Activated CD4-positive, alpha-beta T cell treated with anti-CD3 and anti-CD28 coated beads, Interleukin-2, amount 10 ng/mL, durations not matched to agents 24 days and 14 days (primary cell): ENCODE measurements around the gene PDE10A. TPM values are rescaled to one million over a fixed set of nuclear protein-coding genes. Genes with fewer than 3 reads are reported as not detected.

Source experiments
- DNase-seq: peaks from one replicate; pipeline ENCODE4 v3.0.0; 2022
- H3K27ac Mint-ChIP-seq: one replicate; pipeline ENCODE4 v1.8.0; 2022; ENCODE audit warnings: mild to moderate bottlenecking, mixed read lengths
- H3K27me3 Mint-ChIP-seq: one replicate; pipeline ENCODE4 v1.8.0; 2022; ENCODE audit warnings: mixed read lengths
- H3K36me3 Mint-ChIP-seq: one replicate; pipeline ENCODE4 v1.8.0; 2022; ENCODE audit warnings: low read depth, mild to moderate bottlenecking, mixed read lengths
- H3K4me1 Mint-ChIP-seq: one replicate; pipeline ENCODE4 v1.8.0; 2021; ENCODE audit warnings: mixed read lengths
- H3K4me3 Mint-ChIP-seq: one replicate; pipeline ENCODE4 v1.8.0; 2022; ENCODE audit warnings: mild to moderate bottlenecking, moderate library complexity, mixed read lengths
- H3K9me3 Mint-ChIP-seq: one replicate; pipeline ENCODE4 v1.8.0; 2021; ENCODE audit warnings: mixed read lengths
- intact Hi-C: fragments of 100-400 bp; cut with micrococcal nuclease; formaldehyde crosslinking; loops from one replicate; pipeline ENCODE4 v1.15.1; 2023
- total RNA-seq: library from RNA; stranded (reverse); gene quantifications from 2 replicates; pipeline ENCODE4 v1.2.3, GENCODE V29; 2022

Gene PDE10A
- total RNA-seq, 1 donor from 2014 or later = not detected

GRCh38 chr6:165383323-165383722 is 279.7 kb downstream of the PDE10A start:
- no peak overlapping the region for H3K27ac Mint-ChIP-seq
- intact Hi-C loops = no loop called here

GRCh38 chr6:165376100-165376499 is 286.9 kb downstream of the PDE10A start:
- Mint-ChIP-seq H3K9me3 (peaks cover 6% of the 10 kb centered on the region), H3K27ac (no peak overlapping the region)

More at GRCh38 chr6:165383323-165383722, 279.7 kb downstream of the PDE10A start:
- DNase-seq = no peak
- Mint-ChIP-seq H3K27me3 (no peaks in the 10 kb centered on the region), H3K9me3 (no peaks in the 10 kb centered on the region), H3K4me1 (no peaks in the 10 kb centered on the region), H3K36me3 (no peaks in the 10 kb centered on the region), H3K4me3 (no peak overlapping the region)

GRCh38 chr6:165365371-165365770 is 297.7 kb downstream of the PDE10A start:
- no peak overlapping the region for H3K27ac Mint-ChIP-seq
- DNase-seq = no peak
- no peak overlapping the region for H3K4me3 Mint-ChIP-seq
- no peaks in the 10 kb centered on the region for H3K36me3 Mint-ChIP-seq
- peaks cover 8% of the 10 kb centered on the region for H3K9me3 Mint-ChIP-seq
- intact Hi-C loops = no loop called here
- no peaks in the 10 kb centered on the region for H3K27me3 Mint-ChIP-seq
- no peaks in the 10 kb centered on the region for H3K4me1 Mint-ChIP-seq

More at GRCh38 chr6:165376100-165376499, 286.9 kb downstream of the PDE10A start:
- intact Hi-C loops = no loop called here
- Mint-ChIP-seq H3K4me1 (no peaks in the 10 kb centered on the region), H3K4me3 (no peak overlapping the region), H3K27me3 (no peaks in the 10 kb centered on the region), H3K36me3 (no peaks in the 10 kb centered on the region)
- DNase-seq = no peak

GRCh38 chr6:165345700-165346099 is 317.3 kb downstream of the PDE10A start:
- H3K4me3 Mint-ChIP-seq = no peak overlapping the region
- intact Hi-C loops = no loop called here
- H3K4me1 Mint-ChIP-seq = no peaks in the 10 kb centered on the region
- H3K27me3 Mint-ChIP-seq = no peaks in the 10 kb centered on the region
- H3K27ac Mint-ChIP-seq = no peak overlapping the region
- no peaks in the 10 kb centered on the region for H3K36me3 Mint-ChIP-seq
- peaks cover 12% of the 10 kb centered on the region for H3K9me3 Mint-ChIP-seq
- DNase-seq = no peak

GRCh38 chr6:165340532-165340931 is 322.5 kb downstream of the PDE10A start:
- peaks cover under 1% of the 10 kb centered on the region for H3K9me3 Mint-ChIP-seq
- H3K36me3 Mint-ChIP-seq = no peaks in the 10 kb centered on the region
- no peak overlapping the region for H3K4me3 Mint-ChIP-seq
- no peak overlapping the region for H3K27ac Mint-ChIP-seq
- no peaks in the 10 kb centered on the region for H3K4me1 Mint-ChIP-seq
- no peaks in the 10 kb centered on the region for H3K27me3 Mint-ChIP-seq
- intact Hi-C loops = no loop called here
- DNase-seq = no peak

GRCh38 chr6:165325609-165326008 is 337.4 kb downstream of the PDE10A start:
- H3K4me3 Mint-ChIP-seq = no peak overlapping the region
- H3K27me3 Mint-ChIP-seq = no peaks in the 10 kb centered on the region
- peaks cover 12% of the 10 kb centered on the region for H3K9me3 Mint-ChIP-seq
- no peaks in the 10 kb centered on the region for H3K4me1 Mint-ChIP-seq
- H3K27ac Mint-ChIP-seq = no peak overlapping the region
- H3K36me3 Mint-ChIP-seq = no peaks in the 10 kb centered on the region
- no peak for DNase-seq
- intact Hi-C loops = no loop called here

- Mint-ChIP-seq H3K36me3 (no peaks in the 10 kb centered on the region), H3K4me1 (no peaks in the 10 kb centered on the region), H3K27me3 (no peaks in the 10 kb centered on the region), H3K4me3 (no peak overlapping the region), H3K9me3 (peaks cover 12% of the 10 kb centered on the region), H3K27ac (no peak overlapping the region)
- intact Hi-C loops = no loop called here
- no peak for DNase-seq
Measured at GRCh38 chr6:165321555-165322145, 341.4 kb downstream of the PDE10A start.

- H3K36me3 Mint-ChIP-seq = no peaks in the 10 kb centered on the region
- H3K4me1 Mint-ChIP-seq = no peaks in the 10 kb centered on the region
- intact Hi-C loops = no loop called here
- no peaks in the 10 kb centered on the region for H3K27me3 Mint-ChIP-seq
- H3K9me3 Mint-ChIP-seq = peaks cover 12% of the 10 kb centered on the region
- H3K4me3 Mint-ChIP-seq = no peak overlapping the region
- DNase-seq = no peak
- H3K27ac Mint-ChIP-seq = no peak overlapping the region
Measured at GRCh38 chr6:165321150-165321549, 341.9 kb downstream of the PDE10A start.

- Mint-ChIP-seq H3K27ac (no peak overlapping the region), H3K4me3 (no peak overlapping the region)
Measured at GRCh38 chr6:165317723-165318122, 345.3 kb downstream of the PDE10A start.

GRCh38 chr6:165308926-165309731 is 353.9 kb downstream of the PDE10A start, which contains the start of gene C6orf118:
Gene C6orf118, minus strand, starts transcription at chr6:165309605. Its CDS starts 19 bp downstream, at chr6:165309586.
- Mint-ChIP-seq H3K9me3 (no peaks in the 10 kb centered on the region), H3K4me1 (peaks cover 2% of the 10 kb centered on the region), H3K4me3 (no peak within 1 kb of the TSS)

More at GRCh38 chr6:165317723-165318122, 345.3 kb downstream of the PDE10A start:
- Mint-ChIP-seq H3K27me3 (no peaks in the 10 kb centered on the region), H3K4me1 (no peaks in the 10 kb centered on the region), H3K36me3 (no peaks in the 10 kb centered on the region), H3K9me3 (peaks cover 4% of the 10 kb centered on the region)
- intact Hi-C loops = no loop called here
- DNase-seq = no peak

GRCh38 chr6:165306955-165307354 is 356.1 kb downstream of the PDE10A start:
- Mint-ChIP-seq H3K4me3 (no peak overlapping the region), H3K36me3 (no peaks in the 10 kb centered on the region)

More at GRCh38 chr6:165308926-165309731, 353.9 kb downstream of the PDE10A start, which contains the start of gene C6orf118:
- intact Hi-C loops = no loop called here
- Mint-ChIP-seq H3K27me3 (peaks cover 3% of the 10 kb centered on the region), H3K36me3 (no peaks in the 10 kb centered on the region), H3K27ac (no peak within 1 kb of the TSS)
- no peak for DNase-seq

GRCh38 chr6:165301372-165302246 is 361.4 kb downstream of the PDE10A start:
- no peak for DNase-seq
- no peak overlapping the region for H3K4me3 Mint-ChIP-seq
- peaks cover 2% of the 10 kb centered on the region for H3K9me3 Mint-ChIP-seq
- no peak overlapping the region for H3K27ac Mint-ChIP-seq
- H3K36me3 Mint-ChIP-seq = no peaks in the 10 kb centered on the region
- no peaks in the 10 kb centered on the region for H3K4me1 Mint-ChIP-seq
- intact Hi-C loops = no loop called here
- no peaks in the 10 kb centered on the region for H3K27me3 Mint-ChIP-seq

More at GRCh38 chr6:165306955-165307354, 356.1 kb downstream of the PDE10A start:
- Mint-ChIP-seq H3K27ac (no peak overlapping the region), H3K27me3 (peaks cover 3% of the 10 kb centered on the region), H3K9me3 (no peaks in the 10 kb centered on the region), H3K4me1 (peaks cover 2% of the 10 kb centered on the region)
- intact Hi-C loops = no loop called here
- DNase-seq = no peak

GRCh38 chr6:165300422-165300936 is 362.6 kb downstream of the PDE10A start:
- H3K4me1 Mint-ChIP-seq = no peaks in the 10 kb centered on the region
- H3K4me3 Mint-ChIP-seq = no peak overlapping the region
- H3K9me3 Mint-ChIP-seq = peaks cover 10% of the 10 kb centered on the region
- H3K27ac Mint-ChIP-seq = no peak overlapping the region
- no peaks in the 10 kb centered on the region for H3K36me3 Mint-ChIP-seq
- intact Hi-C loops = no loop called here
- no peaks in the 10 kb centered on the region for H3K27me3 Mint-ChIP-seq
- no peak for DNase-seq
